Spleen (tissue), 11 donors: Measurements from ENCODE around the gene EBLN2. TPM values are rescaled to one million over a fixed set of nuclear protein-coding genes. Genes with fewer than 3 reads are reported as not detected.
A peak's percentile ranks its signal among the peaks of the same experiment; 100 is the strongest.

ENCODE experiments used
- DNase-seq: peaks from one replicate; pipeline ENCODE4 v3.0.0-alpha.2; 2020
- H3K27ac ChIP-seq, 8 donors: fragments of 200-600 bp; sonication (generic) in 7 of 8; 1 replicate in 4 of 8; 2 replicates in 4 of 8; pipeline versions ENCODE4 v1.5.0 to v1.8.0; 2016 to 2021; ENCODE audit warnings: inconsistent platforms in 4 of 8, mild to moderate bottlenecking in 4 of 8, moderate library complexity in 1 of 8
- H3K27me3 ChIP-seq, 7 donors: fragments of 200-600 bp; sonication (generic) in 6 of 7; replicated peaks in 1 of 7; 1 replicate in 4 of 7; 2 replicates in 3 of 7; pipeline versions ENCODE4 v1.5.0 to v1.8.0; 2016 to 2021; ENCODE audit warnings: inconsistent platforms in 3 of 7, mild to moderate bottlenecking in 1 of 7
- H3K36me3 ChIP-seq, 6 donors: fragments of 200-600 bp; sonication (generic) in 5 of 6; 1 replicate in 4 of 6; 2 replicates in 2 of 6; pipeline versions ENCODE4 v1.5.0 to v1.8.0; 2016 to 2021; ENCODE audit warnings: inconsistent platforms in 2 of 6
- H3K4me1 ChIP-seq, 6 donors: fragments of 200-600 bp; sonication (generic) in 5 of 6; 1 replicate in 3 of 6; 2 replicates in 3 of 6; pipeline versions ENCODE4 v1.5.0 to v1.8.0; 2016 to 2021; ENCODE audit warnings: inconsistent platforms in 3 of 6
- H3K4me3 ChIP-seq, 8 donors: fragments of 200-600 bp; sonication (generic) in 7 of 8; 1 replicate in 4 of 8; 2 replicates in 4 of 8; pipeline versions ENCODE4 v1.5.0 to v1.8.0; 2016 to 2021; ENCODE audit warnings: inconsistent platforms in 4 of 8, mild to moderate bottlenecking in 4 of 8, moderate library complexity in 2 of 8
- H3K9me3 ChIP-seq, 8 donors: fragments of 200-600 bp; sonication (generic) in 7 of 8; 1 replicate in 4 of 8; 2 replicates in 4 of 8; pipeline versions ENCODE4 v1.5.0 to v1.8.0; 2016 to 2021; ENCODE audit warnings: inconsistent platforms in 4 of 8
- POLR2A ChIP-seq, 3 donors: fragments of 450-650 bp; IDR thresholded peaks; one replicate each; pipeline ENCODE4 v1.5.1; 2017; ENCODE audit warnings: antibody characterized with exemption in 3 of 3, mild to moderate bottlenecking in 1 of 3
- POLR2AphosphoS5 ChIP-seq, 3 donors: sonication (generic); formaldehyde crosslinking; IDR thresholded peaks; one replicate each; pipeline ENCODE4 v1.5.1; 2017; ENCODE audit warnings: antibody characterized with exemption in 3 of 3
- WGBS, 5 donors: extraction: QIAGEN DNeasy Blood & Tissue Kit in 3 of 5; methylation state at CpG; one replicate each; pipeline versions ENCODE4 v1.1.5 to v1.1.7; 2013 to 2018; 5-methylcytosine and 5-hydroxymethylcytosine counted together
- intact Hi-C: fragments of 100-400 bp; cut with DNase I; formaldehyde crosslinking; loops from one replicate; pipeline ENCODE4 v1.15.0; 2023; ENCODE audit warnings: low total_unique reads
- polyA plus RNA-seq, 3 donors: library from polyadenylated mRNA; stranded (reverse); fragments of 200-250 nt; gene quantifications; one replicate each; pipeline ENCODE4 v1.2.1, GENCODE V29; 2013
- total RNA-seq, 7 donors: library from RNA; depleted of rRNA in 3 of 7; stranded (reverse); fragments of >200 nt in 3 of 7; fragmentation: NEBNext Ultra II Directional in 4 of 7; extraction: Animal tissue kit (Norgen Biotek cat#: 25700) in 4 of 7; gene quantifications; one replicate each; pipeline versions ENCODE4 v1.1.0 to v1.2.1, GENCODE V29; 2016 to 2021
- TF ChIP-seq, protein P1 (sequence below), 11 experiments: fragments of 200-600 bp in 7 of 11; fragments of 450-650 bp in 4 of 11; sonication (generic) in 4 of 11; IDR thresholded peaks in 8 of 11; conservative IDR thresholded peaks in 3 of 11; 1 replicate in 7 of 11; 2 replicates in 4 of 11; pipeline versions ENCODE4 v1.4.0 to v1.8.0; 2016 to 2021; ENCODE audit warnings: antibody characterized with exemption in 11 of 11, inconsistent platforms in 4 of 11, mild to moderate bottlenecking in 1 of 11
- donor health status: healthy with polysubstance abuse.
- donor health status: DM: no; HTN: no; CAD: no; lungs with moderate emphysema.
- donor health status: DM: no; HTN: no; CAD: no.
- donor health status: Bipolar disorder and iron deficiency.
- donor health status: healthy.
- donor health status: DM: no; HTN: no; CAD: no.
- donor health status: DM: yes; HTN: yes; CAD: no.

The EBLN2 gene
- total and polyA plus RNA-seq, 10 donors = 0.13 to 15.0 (median 6.9) TPM

DNA sequence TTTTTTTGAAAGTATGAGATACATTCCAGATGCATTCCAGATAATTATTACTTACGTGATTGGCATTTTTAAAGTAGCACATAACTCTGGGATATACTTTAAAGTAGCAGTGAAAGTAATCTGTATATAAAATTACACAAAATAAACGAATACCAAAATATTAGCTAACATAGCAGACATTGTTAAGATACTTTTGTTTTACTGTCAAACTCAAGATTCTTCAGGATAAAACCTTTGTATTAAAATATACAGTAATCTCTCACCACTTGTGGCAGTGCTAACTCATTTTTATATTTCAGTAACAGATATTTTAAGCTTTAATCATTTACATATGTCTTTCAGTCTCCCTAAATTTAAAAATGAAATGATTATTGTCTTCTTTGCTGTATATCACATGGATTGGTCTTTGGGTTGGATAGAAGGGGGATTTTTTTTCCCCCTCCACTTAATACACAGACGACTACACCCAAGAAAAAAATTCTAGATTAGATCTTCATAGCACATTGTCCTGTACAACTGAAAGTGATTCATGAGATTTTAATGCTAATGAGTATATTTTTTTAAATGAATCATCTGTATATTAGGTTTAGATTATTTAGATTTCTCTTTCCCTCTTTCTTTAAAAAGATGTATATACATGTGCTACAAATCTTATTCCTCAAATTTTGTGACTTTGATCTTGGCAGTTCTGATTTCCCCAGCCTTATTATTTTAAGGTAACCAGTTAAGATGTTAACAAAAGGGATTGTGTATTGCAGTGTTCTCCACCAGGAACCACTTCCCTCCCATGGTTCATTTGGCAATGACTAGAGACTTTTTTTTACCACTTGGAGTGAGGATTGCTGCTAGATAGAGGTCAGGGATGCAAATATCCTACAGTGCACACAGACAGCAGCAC lies 24.5 kb upstream of the EBLN2 start:
- Histone ChIP-seq H3K9me3 (no peaks in the 10 kb centered on the region), H3K4me3 (no peak overlapping the region), H3K4me1 (peaks cover 0 to 99% (median 66%) of the 10 kb centered on the region in 6 donors), H3K27ac (peak overlapping the region in 1 of 8 donors; percentile 12), H3K36me3 (peaks cover 0 to 8% (median 0%) of the 10 kb centered on the region in 6 donors), H3K27me3 (no peaks in the 10 kb centered on the region)
- no peak for DNase-seq
- no peak for TF ChIP-seq POLR2AphosphoS5 (IDR thresholded peaks at IDR 0.05)
- TF ChIP-seq, protein P1, sequence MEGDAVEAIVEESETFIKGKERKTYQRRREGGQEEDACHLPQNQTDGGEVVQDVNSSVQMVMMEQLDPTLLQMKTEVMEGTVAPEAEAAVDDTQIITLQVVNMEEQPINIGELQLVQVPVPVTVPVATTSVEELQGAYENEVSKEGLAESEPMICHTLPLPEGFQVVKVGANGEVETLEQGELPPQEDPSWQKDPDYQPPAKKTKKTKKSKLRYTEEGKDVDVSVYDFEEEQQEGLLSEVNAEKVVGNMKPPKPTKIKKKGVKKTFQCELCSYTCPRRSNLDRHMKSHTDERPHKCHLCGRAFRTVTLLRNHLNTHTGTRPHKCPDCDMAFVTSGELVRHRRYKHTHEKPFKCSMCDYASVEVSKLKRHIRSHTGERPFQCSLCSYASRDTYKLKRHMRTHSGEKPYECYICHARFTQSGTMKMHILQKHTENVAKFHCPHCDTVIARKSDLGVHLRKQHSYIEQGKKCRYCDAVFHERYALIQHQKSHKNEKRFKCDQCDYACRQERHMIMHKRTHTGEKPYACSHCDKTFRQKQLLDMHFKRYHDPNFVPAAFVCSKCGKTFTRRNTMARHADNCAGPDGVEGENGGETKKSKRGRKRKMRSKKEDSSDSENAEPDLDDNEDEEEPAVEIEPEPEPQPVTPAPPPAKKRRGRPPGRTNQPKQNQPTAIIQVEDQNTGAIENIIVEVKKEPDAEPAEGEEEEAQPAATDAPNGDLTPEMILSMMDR (IDR thresholded peaks at IDR 0.05 in 8 of 11, conservative IDR thresholded peaks at IDR 0.05 in 3 of 11) = no peak
- TF ChIP-seq POLR2A (IDR thresholded peaks at IDR 0.05) = no peak
- WGBS, 5 donors = 52 to 72% (median 66%) methylated on average over 3 of the region's 3 CpGs
- intact Hi-C loops = no loop called here

DNA sequence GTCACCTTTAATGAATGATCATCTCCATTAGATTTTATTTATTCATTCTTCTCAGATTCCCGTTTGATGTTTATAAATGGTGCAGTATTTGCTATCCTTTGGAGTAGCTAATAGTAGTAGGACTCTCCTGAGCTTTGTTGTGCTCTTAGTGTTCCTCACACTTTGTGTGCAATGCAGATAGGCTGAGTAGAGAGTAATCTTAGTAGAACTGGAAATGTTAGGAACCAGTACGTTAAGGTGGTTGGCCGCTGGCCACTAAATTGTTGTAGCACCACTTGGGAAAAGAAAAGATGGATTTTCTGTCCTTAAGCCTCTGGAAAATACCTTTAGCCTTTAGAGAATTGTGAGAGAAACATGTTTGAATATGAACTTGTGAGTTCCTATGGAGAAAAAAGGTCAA lies 19.9 kb upstream of the EBLN2 start:
- H3K9me3 ChIP-seq = no peaks in the 10 kb centered on the region
- peak overlapping the region in 1 of 8 donors; percentile 10 for H3K27ac ChIP-seq
- H3K4me1 ChIP-seq = peaks cover 0 to 99% (median 66%) of the 10 kb centered on the region in 6 donors
- intact Hi-C loops = no loop called here
- no peak overlapping the region for H3K4me3 ChIP-seq
- 57 to 86% (median 73%) methylated on average over 3 of the region's 3 CpGs for WGBS, 5 donors
- no peaks in the 10 kb centered on the region for H3K27me3 ChIP-seq
- H3K36me3 ChIP-seq = peaks cover 0 to 8% (median 0%) of the 10 kb centered on the region in 6 donors
- DNase-seq = no peak
- TF ChIP-seq, protein P1 (IDR thresholded peaks at IDR 0.05 in 8 of 11, conservative IDR thresholded peaks at IDR 0.05 in 3 of 11) = no peak
- TF ChIP-seq POLR2AphosphoS5 (IDR thresholded peaks at IDR 0.05) = no peak
- no peak for TF ChIP-seq POLR2A (IDR thresholded peaks at IDR 0.05)

DNA sequence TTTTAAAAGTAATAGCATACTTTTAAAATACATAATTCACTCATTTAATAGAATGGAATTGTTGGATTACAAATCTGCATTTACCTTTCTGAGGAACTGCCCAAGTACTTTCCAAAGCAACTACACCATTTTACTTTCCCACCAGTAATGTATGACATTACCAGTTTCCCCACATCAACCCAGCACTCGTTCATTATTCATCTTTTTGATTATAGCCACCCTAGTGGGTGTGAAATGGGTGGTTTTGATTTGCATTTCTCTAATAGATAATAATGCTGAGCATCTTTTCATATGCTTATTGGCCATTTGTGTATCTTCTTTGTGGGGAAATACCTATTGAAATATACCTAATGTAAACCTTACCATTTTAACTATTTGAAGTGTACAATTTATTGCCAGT lies 18.0 kb upstream of the EBLN2 start:
- H3K27me3 ChIP-seq = no peaks in the 10 kb centered on the region
- no peak overlapping the region for H3K27ac ChIP-seq
- peaks cover 0 to 17% (median 8%) of the 10 kb centered on the region in 6 donors for H3K36me3 ChIP-seq
- DNase-seq = no peak
- no peak overlapping the region for H3K4me3 ChIP-seq
- peaks cover 0 to 91% (median 51%) of the 10 kb centered on the region in 6 donors for H3K4me1 ChIP-seq
- intact Hi-C loops = no loop called here
- TF ChIP-seq, protein P1 (IDR thresholded peaks at IDR 0.05 in 8 of 11, conservative IDR thresholded peaks at IDR 0.05 in 3 of 11) = no peak
- no peak for TF ChIP-seq POLR2A (IDR thresholded peaks at IDR 0.05)
- TF ChIP-seq POLR2AphosphoS5 (IDR thresholded peaks at IDR 0.05) = no peak
- 50 to 74% (median 63%) methylated on average over 1 of the region's 1 CpG for WGBS, 5 donors
- H3K9me3 ChIP-seq = no peaks in the 10 kb centered on the region

DNA sequence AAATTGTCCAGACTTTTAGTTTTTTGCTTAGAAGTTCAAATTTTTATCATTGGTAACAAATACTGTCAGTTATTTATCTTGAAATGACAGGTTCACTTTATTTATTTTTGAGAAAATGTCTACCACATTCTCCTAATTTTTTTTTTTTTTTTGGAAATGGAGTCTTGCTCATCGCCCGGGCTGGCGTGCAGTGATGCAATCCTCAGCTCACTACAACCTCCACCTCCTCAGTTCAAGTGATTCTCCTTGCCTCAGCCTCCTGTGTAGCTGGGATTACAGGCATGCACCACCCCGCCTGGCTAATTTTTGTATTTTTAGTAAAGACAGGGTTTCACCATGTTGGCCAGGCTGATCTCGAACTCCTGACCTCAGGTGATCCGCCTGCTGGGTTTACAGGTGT lies 16.1 kb upstream of the EBLN2 start:
- Histone ChIP-seq H3K9me3 (no peaks in the 10 kb centered on the region), H3K4me1 (peaks cover 0 to 89% (median 46%) of the 10 kb centered on the region in 6 donors), H3K27me3 (no peaks in the 10 kb centered on the region), H3K36me3 (peaks cover 0 to 29% (median 17%) of the 10 kb centered on the region in 6 donors), H3K27ac (no peak overlapping the region), H3K4me3 (no peak overlapping the region)
- DNase-seq = no peak
- TF ChIP-seq, protein P1 (IDR thresholded peaks at IDR 0.05 in 8 of 11, conservative IDR thresholded peaks at IDR 0.05 in 3 of 11) = no peak
- TF ChIP-seq POLR2AphosphoS5 (IDR thresholded peaks at IDR 0.05) (no peak), POLR2A (IDR thresholded peaks at IDR 0.05) (no peak)
- intact Hi-C loops = no loop called here
- WGBS, 5 donors = 76 to 90% (median 82%) methylated on average over 6 of the region's 6 CpGs
